CD4-positive, CD25-positive, alpha-beta regulatory T cell (primary cell): ENCODE measurements around the gene ME1. TPM values are rescaled to one million over a fixed set of nuclear protein-coding genes. Genes with fewer than 3 reads are reported as not detected.

Source experiments
- polyA plus RNA-seq, 4 donors: library from polyadenylated mRNA; unstranded; fragments of 300-500 nt; fragmentation: Illumina TruSeq; gene quantifications; one replicate each; pipeline ENCODE4 v1.2.3, GENCODE V29; 2021
- total RNA-seq: library from RNA; stranded (reverse); gene quantifications from one replicate; pipeline ENCODE4 v1.2.3, GENCODE V29; 2022

Gene ME1
- total and polyA plus RNA-seq, 5 donors from 2014 or later: not detected

Other genes starting within 250 kb of the ME1 start
- 15.8 TPM for gene PGM3, start 237.8 kb downstream of the ME1 start, total RNA-seq
- 1 to 10 TPM; 6.4 to 7.9 (median 7.0) TPM for gene PGM3, start 237.8 kb downstream of the ME1 start, polyA plus RNA-seq
- gene RWDD2A, start 237.7 kb downstream of the ME1 start, total RNA-seq: 2.1 TPM
- 1 to 10 TPM; 3.0 to 3.7 (median 3.3) TPM for gene RWDD2A, start 237.7 kb downstream of the ME1 start, polyA plus RNA-seq
- not detected for gene PRSS35, start 81.5 kb upstream of the ME1 start, total RNA-seq
- not detected for gene PRSS35, start 81.5 kb upstream of the ME1 start, polyA plus RNA-seq